Colonic mucosa (tissue), 4 donors: ENCODE measurements around the gene TNFAIP8L3. TPM values are rescaled to one million over a fixed set of nuclear protein-coding genes. Genes with fewer than 3 reads are reported as not detected.

Source experiments
- DNase-seq: peaks from one replicate; pipeline ENCODE4 v3.0.0-alpha.2; 2020
- H3K27ac ChIP-seq: fragments of 200-600 bp; one replicate; pipeline ENCODE4 v1.8.0; 2021
- H3K27me3 ChIP-seq: fragments of 200-600 bp; one replicate; pipeline ENCODE4 v1.8.0; 2021
- H3K36me3 ChIP-seq: fragments of 200-600 bp; one replicate; pipeline ENCODE4 v1.8.0; 2021
- H3K4me1 ChIP-seq: fragments of 200-600 bp; one replicate; pipeline ENCODE4 v1.8.0; 2021; ENCODE audit warnings: mild to moderate bottlenecking
- H3K4me3 ChIP-seq: fragments of 200-600 bp; one replicate; pipeline ENCODE4 v1.8.0; 2021
- H3K9ac ChIP-seq, 2 donors: one replicate each; pipeline ENCODE4 v1.7.0; 2013; ENCODE audit warnings: control low read depth in 2 of 2, low read depth in 2 of 2, low read length in 2 of 2
- H3K9me3 ChIP-seq: fragments of 200-600 bp; one replicate; pipeline ENCODE4 v1.8.0; 2021
- intact Hi-C: fragments of 100-400 bp; cut with DNase I; formaldehyde crosslinking; loops from one replicate; pipeline ENCODE4 v1.14.1; 2022
- total RNA-seq, 2 donors: library from RNA; stranded (reverse); fragmentation: NEBNext Ultra II Directional in 1 of 2; extraction: Animal tissue kit (Norgen Biotek cat#: 25700) in 1 of 2; gene quantifications; one replicate each; pipeline ENCODE4 v1.2.1, GENCODE V29; 2021
- TF ChIP-seq, protein P1 (sequence below): fragments of 200-600 bp; IDR thresholded peaks from one replicate; pipeline ENCODE4 v1.8.0; 2022; ENCODE audit warnings: antibody characterized with exemption, mild to moderate bottlenecking
- donor health status: healthy.
- donor health status: DM: no; HTN: no; CAD: no.
- donor health status: DM: no; HTN: no; CAD: no.

The TNFAIP8L3 gene
- total RNA-seq, 2 donors from 2014 or later = 5.3 to 7.3 TPM

DNA sequence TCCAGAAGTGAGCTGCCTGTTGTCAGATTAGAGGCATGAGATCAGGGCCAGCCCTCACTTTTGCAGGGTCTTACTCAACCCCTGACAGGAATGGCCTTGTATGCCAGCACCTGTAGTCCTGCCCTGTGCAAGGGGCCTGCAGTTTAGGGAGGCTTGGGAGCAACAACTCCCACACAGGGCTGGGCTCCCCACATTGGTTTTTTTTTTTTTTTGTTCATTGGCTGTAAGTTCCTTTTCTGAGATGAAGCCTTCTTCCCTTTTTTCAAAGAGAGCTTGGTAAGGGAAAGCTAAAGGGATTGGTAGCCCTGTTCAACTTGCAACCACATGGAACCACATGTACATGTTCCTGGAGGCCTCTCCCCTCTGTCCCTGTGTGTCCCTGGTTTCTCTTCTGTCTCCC, 46.4 kb downstream of the TNFAIP8L3 start:
- Histone ChIP-seq H3K27ac (no peak overlapping the region), H3K27me3 (no peaks in the 10 kb centered on the region), H3K9ac (no peak overlapping the region), H3K36me3 (no peaks in the 10 kb centered on the region), H3K9me3 (no peaks in the 10 kb centered on the region), H3K4me3 (no peak overlapping the region), H3K4me1 (peaks cover 6% of the 10 kb centered on the region)
- DNase-seq = no peak
- intact Hi-C loops = no loop called here
- TF ChIP-seq, protein P1, sequence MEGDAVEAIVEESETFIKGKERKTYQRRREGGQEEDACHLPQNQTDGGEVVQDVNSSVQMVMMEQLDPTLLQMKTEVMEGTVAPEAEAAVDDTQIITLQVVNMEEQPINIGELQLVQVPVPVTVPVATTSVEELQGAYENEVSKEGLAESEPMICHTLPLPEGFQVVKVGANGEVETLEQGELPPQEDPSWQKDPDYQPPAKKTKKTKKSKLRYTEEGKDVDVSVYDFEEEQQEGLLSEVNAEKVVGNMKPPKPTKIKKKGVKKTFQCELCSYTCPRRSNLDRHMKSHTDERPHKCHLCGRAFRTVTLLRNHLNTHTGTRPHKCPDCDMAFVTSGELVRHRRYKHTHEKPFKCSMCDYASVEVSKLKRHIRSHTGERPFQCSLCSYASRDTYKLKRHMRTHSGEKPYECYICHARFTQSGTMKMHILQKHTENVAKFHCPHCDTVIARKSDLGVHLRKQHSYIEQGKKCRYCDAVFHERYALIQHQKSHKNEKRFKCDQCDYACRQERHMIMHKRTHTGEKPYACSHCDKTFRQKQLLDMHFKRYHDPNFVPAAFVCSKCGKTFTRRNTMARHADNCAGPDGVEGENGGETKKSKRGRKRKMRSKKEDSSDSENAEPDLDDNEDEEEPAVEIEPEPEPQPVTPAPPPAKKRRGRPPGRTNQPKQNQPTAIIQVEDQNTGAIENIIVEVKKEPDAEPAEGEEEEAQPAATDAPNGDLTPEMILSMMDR = no peak

DNA sequence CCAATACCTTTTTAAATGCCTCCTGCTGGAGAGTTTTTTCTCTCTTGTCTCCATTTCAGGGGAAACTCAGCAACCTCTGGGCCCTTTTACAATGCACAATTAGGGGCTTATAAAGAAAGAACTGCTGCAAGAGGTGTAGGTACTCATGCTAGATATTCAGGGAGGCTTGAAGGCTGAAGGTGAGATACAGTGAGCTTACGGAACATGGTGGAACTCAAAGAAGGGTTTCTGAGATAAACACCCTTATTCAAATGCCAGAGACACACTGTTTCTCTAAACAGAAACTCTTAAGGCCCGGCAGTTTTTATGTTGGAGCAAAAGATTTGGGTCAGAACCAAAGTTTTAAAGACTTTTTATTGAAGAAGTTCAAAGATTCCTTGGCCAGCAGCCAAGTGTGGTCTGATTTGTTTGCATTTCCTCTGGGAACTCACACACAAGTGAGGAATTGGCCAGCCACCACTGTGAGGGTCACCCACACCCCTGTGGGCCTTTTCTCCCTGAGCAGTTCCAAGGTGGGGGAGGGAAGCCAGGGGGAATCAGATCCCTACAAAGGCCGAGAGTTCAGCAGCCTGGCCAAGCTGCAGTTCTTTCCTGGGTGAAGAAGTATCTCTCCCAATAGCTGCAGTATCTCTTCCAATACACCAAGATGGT, 47.8 kb downstream of the TNFAIP8L3 start:
- intact Hi-C loops = no loop called here
- Histone ChIP-seq H3K9me3 (no peaks in the 10 kb centered on the region), H3K9ac (no peak overlapping the region), H3K36me3 (no peaks in the 10 kb centered on the region), H3K4me1 (peaks cover 6% of the 10 kb centered on the region), H3K4me3 (no peak overlapping the region), H3K27me3 (no peaks in the 10 kb centered on the region), H3K27ac (no peak overlapping the region)
- TF ChIP-seq, protein P1 = no peak
- peak; percentile 76 for DNase-seq

DNA sequence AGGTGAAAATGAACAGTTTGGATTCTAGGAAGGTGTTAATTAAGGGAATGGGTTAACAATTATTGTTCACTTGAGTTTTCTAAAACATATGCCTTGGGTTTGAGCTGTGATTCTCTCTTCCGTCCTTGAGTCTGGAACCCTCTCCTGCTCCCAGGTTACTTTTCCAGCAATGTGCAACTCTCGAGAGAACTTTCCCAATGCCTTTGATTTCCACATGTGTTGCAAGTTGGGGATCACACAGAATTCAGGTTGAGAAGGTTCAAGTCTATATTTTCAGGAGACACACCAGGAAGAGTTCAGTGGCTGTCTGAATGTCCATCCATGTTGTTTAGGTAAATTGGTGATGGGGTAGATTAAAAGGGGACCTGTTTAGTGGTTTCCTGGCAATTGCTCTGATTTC, 48.7 kb downstream of the TNFAIP8L3 start:
- Histone ChIP-seq H3K9ac (no peak overlapping the region), H3K9me3 (no peaks in the 10 kb centered on the region), H3K36me3 (no peaks in the 10 kb centered on the region), H3K27ac (no peak overlapping the region), H3K27me3 (no peaks in the 10 kb centered on the region), H3K4me3 (no peak overlapping the region), H3K4me1 (peaks cover 6% of the 10 kb centered on the region)
- intact Hi-C loops = no loop called here
- no peak for DNase-seq
- TF ChIP-seq, protein P1 = no peak

DNA sequence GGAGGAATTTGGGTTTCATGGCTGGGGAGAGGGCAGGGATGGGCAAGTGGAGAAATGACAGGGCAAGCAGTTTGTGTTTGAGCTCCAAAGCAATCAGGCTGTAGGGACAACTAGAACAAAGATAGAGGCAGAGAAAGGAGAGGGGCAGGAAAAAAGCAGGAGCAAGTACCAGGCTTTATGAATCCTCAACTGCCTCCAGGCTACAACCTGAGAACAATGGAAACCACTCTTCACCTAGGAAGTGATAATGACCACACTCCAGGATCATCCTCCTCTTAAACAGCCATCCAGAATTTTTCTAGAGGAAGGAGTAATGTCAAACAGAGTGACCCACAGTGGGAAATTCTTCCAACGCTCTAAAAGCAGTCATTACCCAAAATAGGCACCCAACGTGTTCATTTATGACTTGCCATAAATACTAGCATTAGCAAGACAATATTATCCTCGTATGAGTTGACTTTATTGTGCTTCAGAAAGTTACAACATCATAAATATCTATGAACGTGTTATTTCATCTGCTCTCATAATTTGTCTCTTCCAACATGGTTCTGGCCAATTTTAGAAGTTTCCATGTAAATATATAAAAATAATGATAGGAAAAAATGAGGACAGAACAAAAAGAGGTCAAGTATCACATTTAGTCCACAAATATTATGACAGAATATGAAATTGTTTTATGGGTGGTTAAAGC, 50.5 kb downstream of the TNFAIP8L3 start:
- Histone ChIP-seq H3K9ac (no peak overlapping the region), H3K9me3 (no peaks in the 10 kb centered on the region), H3K4me3 (no peak overlapping the region), H3K36me3 (no peaks in the 10 kb centered on the region), H3K27ac (no peak overlapping the region), H3K4me1 (peaks cover 6% of the 10 kb centered on the region), H3K27me3 (no peaks in the 10 kb centered on the region)
- no peak for DNase-seq
- TF ChIP-seq, protein P1 = no peak
- intact Hi-C loops = no loop called here

DNA sequence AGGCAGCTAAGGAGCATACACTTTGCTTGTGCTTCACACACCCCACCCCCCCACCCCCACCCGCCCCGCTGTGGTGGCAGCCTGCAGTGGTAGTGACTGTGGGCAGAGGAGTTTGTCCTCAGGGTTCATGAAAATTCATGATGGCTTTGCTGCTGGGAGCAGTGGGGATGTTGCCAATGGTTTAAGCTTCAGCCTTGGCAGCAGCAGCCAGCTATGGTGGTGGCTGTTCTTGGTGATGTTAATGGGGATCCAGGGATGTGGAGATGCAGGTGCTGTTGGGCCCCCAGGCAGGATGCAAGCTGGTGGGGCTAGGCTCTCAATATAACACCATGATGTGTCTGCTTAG, 55.8 kb downstream of the TNFAIP8L3 start:
- DNase-seq = no peak

More for the DNA sequence above, 55.8 kb downstream of the TNFAIP8L3 start:
- no peaks in the 10 kb centered on the region for H3K4me1 ChIP-seq
- TF ChIP-seq, protein P1 = no peak
- no peaks in the 10 kb centered on the region for H3K9me3 ChIP-seq
- no peaks in the 10 kb centered on the region for H3K36me3 ChIP-seq
- no peak overlapping the region for H3K9ac ChIP-seq
- no peaks in the 10 kb centered on the region for H3K27me3 ChIP-seq
- intact Hi-C loops = no loop called here
- H3K4me3 ChIP-seq = no peak overlapping the region
- H3K27ac ChIP-seq = no peak overlapping the region
